Endodermal cell (in vitro differentiated cells): ENCODE data around the gene VAV2. TPM values are rescaled to one million over a fixed set of nuclear protein-coding genes. Genes with fewer than 3 reads are reported as not detected.

Experiments used
- DNase-seq: peaks from one replicate; pipeline ENCODE4 v3.0.0-alpha.2; 2017
- H3K27ac ChIP-seq: 2 replicates; pipeline ENCODE4 v1.5.1; 2013; ENCODE audit warnings: mild to moderate bottlenecking, low read depth, low read length, moderate library complexity
- H3K27me3 ChIP-seq: 2 replicates; pipeline ENCODE4 v1.6.1; 2013; ENCODE audit warnings: mild to moderate bottlenecking, low read length, moderate library complexity; ENCODE audit not compliant: insufficient read depth, control insufficient read depth, poor library complexity, severe bottlenecking
- H3K36me3 ChIP-seq: 2 replicates; pipeline ENCODE4 v1.7.0; 2013; ENCODE audit warnings: mild to moderate bottlenecking, low read length, moderate library complexity; ENCODE audit not compliant: control insufficient read depth, insufficient read depth
- H3K4me1 ChIP-seq: one replicate; pipeline ENCODE4 v1.7.0; 2013; ENCODE audit warnings: low read length; ENCODE audit not compliant: control insufficient read depth, insufficient read depth
- H3K4me3 ChIP-seq: 2 replicates; pipeline ENCODE4 v1.5.1; 2013; ENCODE audit warnings: mild to moderate bottlenecking, low read length, moderate library complexity
- H3K9ac ChIP-seq: 2 replicates; pipeline ENCODE4 v1.6.1; 2013; ENCODE audit warnings: mild to moderate bottlenecking, low read length, moderate library complexity; ENCODE audit not compliant: poor library complexity, severe bottlenecking; ENCODE audit errors: extremely low read depth
- H3K9me3 ChIP-seq: 2 replicates; pipeline ENCODE4 v1.6.1; 2013; ENCODE audit warnings: mild to moderate bottlenecking, low read length, moderate library complexity; ENCODE audit not compliant: control insufficient read depth
- H3K27ac Mint-ChIP-seq: 2 replicates; pipeline ENCODE4 v1.8.0; 2020; ENCODE audit warnings: mixed read lengths
- H3K27me3 Mint-ChIP-seq: 2 replicates; pipeline ENCODE4 v1.8.0; 2021; ENCODE audit warnings: mild to moderate bottlenecking, mixed read lengths; ENCODE audit not compliant: insufficient read depth
- H3K36me3 Mint-ChIP-seq: 2 replicates; pipeline ENCODE4 v1.8.0; 2020; ENCODE audit warnings: low read depth, mixed read lengths
- H3K4me1 Mint-ChIP-seq: 2 replicates; pipeline ENCODE4 v1.8.0; 2020; ENCODE audit warnings: mixed read lengths
- H3K4me3 Mint-ChIP-seq: 2 replicates; pipeline ENCODE4 v1.8.0; 2020; ENCODE audit warnings: mild to moderate bottlenecking, moderate library complexity, mixed read lengths
- H3K9me3 Mint-ChIP-seq: 2 replicates; pipeline ENCODE4 v1.8.0; 2020; ENCODE audit warnings: mild to moderate bottlenecking, mixed read lengths
- CTCF ChIP-seq: fragments of 200-600 bp; sonication (generic); conservative IDR thresholded peaks from 2 replicates; pipeline ENCODE4 v1.5.0; 2021; ENCODE audit warnings: antibody characterized with exemption, mild to moderate bottlenecking
- WGBS, 2 experiments: methylation state at CpG; one replicate each; pipeline versions ENCODE4 v1.1.5 to v1.1.7; 2013; ENCODE audit warnings: missing lambda C conversion rate in 2 of 2, mixed read lengths in 1 of 2; ENCODE audit not compliant: insufficient coverage in 1 of 2, insufficient read length in 1 of 2; 5-methylcytosine and 5-hydroxymethylcytosine counted together
- total RNA-seq, 2 donors: library from RNA; stranded (reverse); fragmentation: NEBNext Ultra II Directional in 1 of 2; extraction: Animal tissue kit (Norgen Biotek cat#: 25700) in 1 of 2; gene quantifications; 2 replicates in 1 of 2; 3 replicates in 1 of 2; pipeline ENCODE4 v1.2.1, GENCODE V29; 2021

VAV2 gene
- total RNA-seq, 2 donors from 2014 or later, result 29.8 to 35.9 TPM

- H3K4me3 Mint-ChIP-seq, result no peak overlapping the region
- H3K9me3 Mint-ChIP-seq, result no peaks in the 10 kb centered on the region
- 88 to 92% methylated on average over 2 to 7 of the region's 7 CpGs for WGBS, 2 experiments
- TF ChIP-seq CTCF, result no peak
- peaks cover 5% of the 10 kb centered on the region for H3K36me3 Mint-ChIP-seq
- peak overlapping the region; percentile 61 for H3K27ac Mint-ChIP-seq
- H3K27me3 Mint-ChIP-seq, result no peaks in the 10 kb centered on the region
- Histone ChIP-seq H3K9me3 (no peaks in the 10 kb centered on the region), H3K4me3 (no peak overlapping the region), H3K4me1 (no peaks in the 10 kb centered on the region), H3K27ac (peak overlapping the region; percentile 6), H3K9ac (no peak overlapping the region), H3K36me3 (no peaks in the 10 kb centered on the region), H3K27me3 (no peaks in the 10 kb centered on the region)
- no peak for DNase-seq
- peaks cover 6% of the 10 kb centered on the region for H3K4me1 Mint-ChIP-seq
Measured at GRCh38 chr9:133845440-133845839, 146.7 kb downstream of the VAV2 start.

GRCh38 chr9:133844881-133845410 lies 147.2 kb downstream of the VAV2 start:
- H3K36me3 ChIP-seq, result no peaks in the 10 kb centered on the region
- H3K4me3 Mint-ChIP-seq, result no peak overlapping the region
- H3K9me3 ChIP-seq, result no peaks in the 10 kb centered on the region
- H3K4me1 ChIP-seq, result no peaks in the 10 kb centered on the region
- H3K9ac ChIP-seq, result no peak overlapping the region
- no peak for TF ChIP-seq CTCF
- H3K27me3 Mint-ChIP-seq, result no peaks in the 10 kb centered on the region
- peaks cover 11% of the 10 kb centered on the region for H3K4me1 Mint-ChIP-seq
- no peak overlapping the region for H3K27ac Mint-ChIP-seq
- peaks cover 5% of the 10 kb centered on the region for H3K36me3 Mint-ChIP-seq
- H3K4me3 ChIP-seq, result no peak overlapping the region
- DNase-seq, result no peak
- no peaks in the 10 kb centered on the region for H3K27me3 ChIP-seq
- H3K27ac ChIP-seq, result peak overlapping the region; percentile 6
- H3K9me3 Mint-ChIP-seq, result no peaks in the 10 kb centered on the region
- 93 to 95% methylated on average over 20 to 23 of the region's 23 CpGs for whole genome bisulfite sequencing, 2 experiments

GRCh38 chr9:133844398-133844784 lies 147.7 kb downstream of the VAV2 start:
- H3K9ac ChIP-seq, result no peak overlapping the region
- no peaks in the 10 kb centered on the region for H3K27me3 Mint-ChIP-seq
- H3K4me3 Mint-ChIP-seq, result no peak overlapping the region
- no peaks in the 10 kb centered on the region for H3K4me1 ChIP-seq
- H3K4me1 Mint-ChIP-seq, result peaks cover 16% of the 10 kb centered on the region
- 84 to 90% methylated on average over 5 to 7 of the region's 7 CpGs for WGBS, 2 experiments
- no peak overlapping the region for H3K27ac Mint-ChIP-seq
- no peak overlapping the region for H3K4me3 ChIP-seq
- no peaks in the 10 kb centered on the region for H3K9me3 ChIP-seq
- H3K36me3 Mint-ChIP-seq, result peaks cover 5% of the 10 kb centered on the region
- no peaks in the 10 kb centered on the region for H3K27me3 ChIP-seq
- no peaks in the 10 kb centered on the region for H3K9me3 Mint-ChIP-seq
- DNase-seq, result no peak
- no peak overlapping the region for H3K27ac ChIP-seq
- no peaks in the 10 kb centered on the region for H3K36me3 ChIP-seq
- no peak for TF ChIP-seq CTCF
